Left cardiac atrium (tissue), 4 donors: ENCODE data around the gene PRB2. TPM values are rescaled to one million over a fixed set of nuclear protein-coding genes. Genes with fewer than 3 reads are reported as not detected.
"Not testable (repeated sequence)": the region's sequence is repeated elsewhere in the genome, so short reads cannot be mapped to it uniquely, and the experiment has no call there.

ENCODE experiments used
- ATAC-seq, 2 donors: fragments of 200-7000 bp; cut with Tn5 transposase; one replicate each; pipeline ENCODE4 v1.9.1; 2020; ENCODE audit warnings: mild to moderate bottlenecking in 2 of 2, moderate library complexity in 2 of 2
- DNase-seq: peaks from one replicate; pipeline ENCODE4 v3.0.0-alpha.2; 2020
- intact Hi-C, 2 donors: fragments of 100-400 bp; cut with DNase I; formaldehyde crosslinking; loops; one replicate each; pipeline versions ENCODE4 v1.14.1 to v1.15.1; 2022 to 2023
- long read RNA-seq: library from polyadenylated mRNA; unstranded; transcript quantifications from one replicate; pipeline ENCODE4 v2.0.0, GENCODE V29; 2021
- total RNA-seq, 2 donors: library from RNA; stranded (reverse); fragmentation: NEBNext Ultra II Directional; extraction: Animal tissue kit (Norgen Biotek cat#: 25700); gene quantifications; one replicate each; pipeline ENCODE4 v1.2.1, GENCODE V29; 2021
- donor health status: DM: no; HTN: yes; CAD: no.
- donor health status: DM: no; HTN: yes; CAD: no; lungs with severe emphysema.
- donor health status: DM: yes; HTN: yes; CAD: no.
- donor health status: Dilated cardiomyopathy.

Gene PRB2
- not detected for total RNA-seq
- long read RNA-seq = 0 reads

GRCh38 chr12:11395467-11395866 lies at the start of gene PRB2:
TSS of gene PRB2 (minus strand) at chr12:11395567. CDS start at chr12:11395529, 38 bp downstream.
- DNase-seq, intact Hi-C loops, ATAC-seq: not testable (repeated sequence)

- intact Hi-C loops = no loop called here
- DNase-seq = no peak
- ATAC-seq = no peak
These were observed 42.6 kb upstream of the PRB2 start for GRCh38 chr12:11437966-11438365.

GRCh38 chr12:11433664-11434063 lies 38.3 kb upstream of the PRB2 start:
- no peak for ATAC-seq

GRCh38 chr12:11431486-11431885 lies 36.1 kb upstream of the PRB2 start:
- DNase-seq = no peak
- no peak for ATAC-seq
- intact Hi-C loops = no loop called here

More at GRCh38 chr12:11433664-11434063, 38.3 kb upstream of the PRB2 start:
- intact Hi-C loops = no loop called here
- DNase-seq = no peak

- ATAC-seq = no peak
- no peak for DNase-seq
- intact Hi-C loops = no loop called here
These were observed 32.0 kb upstream of the PRB2 start for GRCh38 chr12:11427341-11427740.

GRCh38 chr12:11412731-11413130 lies 17.4 kb upstream of the PRB2 start:
- ATAC-seq (no peak), DNase-seq (no peak)
- intact Hi-C loops = no loop called here

- intact Hi-C loops = no loop called here
- no peak for DNase-seq
- ATAC-seq = no peak
These were observed 12.7 kb upstream of the PRB2 start for GRCh38 chr12:11408096-11408495.

GRCh38 chr12:11397366-11397765 lies 2.0 kb upstream of the PRB2 start:
- ATAC-seq (no peak), DNase-seq (no peak)
- intact Hi-C loops = no loop called here

- DNase-seq, ATAC-seq, intact Hi-C loops: not testable (repeated sequence)
These were observed 3.9 kb downstream of the PRB2 start for GRCh38 chr12:11391456-11391855.

- DNase-seq, ATAC-seq, intact Hi-C loops: not testable (repeated sequence)
These were observed 17.9 kb downstream of the PRB2 start for GRCh38 chr12:11377420-11377819.

- intact Hi-C loops = no loop called here
- no peak for DNase-seq
- no peak for ATAC-seq
These were observed 34.2 kb downstream of the PRB2 start for GRCh38 chr12:11361151-11361550.

- ATAC-seq, DNase-seq, intact Hi-C loops: not testable (repeated sequence)
These were observed 35.0 kb downstream of the PRB2 start for GRCh38 chr12:11360205-11360883.

GRCh38 chr12:11351736-11352135 lies 43.6 kb downstream of the PRB2 start:
- intact Hi-C loops, DNase-seq, ATAC-seq: not testable (repeated sequence)

GRCh38 chr12:11348439-11348838 lies 46.9 kb downstream of the PRB2 start:
- intact Hi-C loops = no loop called here
- ATAC-seq (no peak), DNase-seq (no peak)

- no peak for DNase-seq
- intact Hi-C loops = no loop called here
- no peak for ATAC-seq
These were observed 47.6 kb downstream of the PRB2 start for GRCh38 chr12:11347810-11348209.

- DNase-seq = no peak
- intact Hi-C loops = no loop called here
- no peak for ATAC-seq
These were observed 50.9 kb downstream of the PRB2 start for GRCh38 chr12:11344500-11344899.

Other genes with a start within 250 kb of the PRB2 start
- gene SMIM10L1, start 224.4 kb downstream of the PRB2 start, total RNA-seq = 10 to 100 TPM; 14.1 to 18.1 TPM
- not detected for gene TAS2R42, start 208.6 kb downstream of the PRB2 start, total RNA-seq
- not detected for gene PRB3, start 125.9 kb downstream of the PRB2 start, total RNA-seq
- gene PRB4, start 85.1 kb downstream of the PRB2 start, total RNA-seq = not detected